Lower lobe of right lung (tissue), 2 donors: ENCODE results near the gene IKZF1. TPM values are rescaled to one million over a fixed set of nuclear protein-coding genes. Genes with fewer than 3 reads are reported as not detected.

Source experiments
- ATAC-seq, 2 donors: fragments of 200-7000 bp; cut with Tn5 transposase; one replicate each; pipeline ENCODE4 v1.9.1; 2020 to 2022; ENCODE audit warnings: mild to moderate bottlenecking in 2 of 2, moderate library complexity in 2 of 2
- DNase-seq: peaks from one replicate; pipeline ENCODE4 v3.0.0-alpha.2; 2020
- H3K27ac ChIP-seq: fragments of 200-600 bp; one replicate; pipeline ENCODE4 v1.8.0; 2022
- H3K27me3 ChIP-seq: fragments of 200-600 bp; one replicate; pipeline ENCODE4 v1.8.0; 2022; ENCODE audit warnings: low read depth
- H3K36me3 ChIP-seq: fragments of 200-600 bp; one replicate; pipeline ENCODE4 v1.8.0; 2022; ENCODE audit warnings: mild to moderate bottlenecking
- H3K4me1 ChIP-seq: fragments of 200-600 bp; one replicate; pipeline ENCODE4 v1.8.0; 2022
- H3K4me3 ChIP-seq: fragments of 200-600 bp; one replicate; pipeline ENCODE4 v1.8.0; 2022; ENCODE audit warnings: mild to moderate bottlenecking
- H3K9me3 ChIP-seq: fragments of 200-600 bp; one replicate; pipeline ENCODE4 v1.8.0; 2022
- CTCF ChIP-seq: fragments of 200-600 bp; IDR thresholded peaks from one replicate; pipeline ENCODE4 v1.8.0; 2022; ENCODE audit warnings: antibody characterized with exemption, mild to moderate bottlenecking
- intact Hi-C: fragments of 100-400 bp; cut with DNase I; formaldehyde crosslinking; loops from one replicate; pipeline ENCODE4 v1.11.0; 2022
- total RNA-seq: library from RNA; stranded (reverse); fragmentation: NEBNext Ultra II Directional; extraction: Animal tissue kit (Norgen Biotek cat#: 25700); gene quantifications from one replicate; pipeline ENCODE4 v1.2.1, GENCODE V29; 2021
- donor health status: DM: no; HTN: yes; CAD: no; lungs with severe emphysema.

Gene IKZF1
- total RNA-seq, 1 donor from 2014 or later, result 61.9 TPM

GRCh38 chr7:50387351-50387750 is 82.8 kb downstream of the IKZF1 start:
- intact Hi-C loops, result no loop called here
- ATAC-seq, result peak in 1 of 2 donors; percentile 42
- H3K36me3 ChIP-seq, result peaks cover 44% of the 10 kb centered on the region

GRCh38 chr7:50389961-50390360 is 85.4 kb downstream of the IKZF1 start:
- intact Hi-C loops, result no loop called here
- Histone ChIP-seq H3K27me3 (no peaks in the 10 kb centered on the region), H3K4me1 (no peaks in the 10 kb centered on the region), H3K4me3 (no peak overlapping the region), H3K9me3 (no peaks in the 10 kb centered on the region), H3K27ac (no peak overlapping the region), H3K36me3 (peaks cover 30% of the 10 kb centered on the region)
- ATAC-seq, result no peak
- DNase-seq, result no peak
- no peak for TF ChIP-seq CTCF

More at GRCh38 chr7:50387351-50387750, 82.8 kb downstream of the IKZF1 start:
- Histone ChIP-seq H3K9me3 (no peaks in the 10 kb centered on the region), H3K27me3 (no peaks in the 10 kb centered on the region), H3K27ac (no peak overlapping the region), H3K4me3 (no peak overlapping the region), H3K4me1 (no peaks in the 10 kb centered on the region)
- DNase-seq, result no peak
- TF ChIP-seq CTCF, result no peak

GRCh38 chr7:50391386-50391785 is 86.9 kb downstream of the IKZF1 start:
- no peak for ATAC-seq
- H3K27me3 ChIP-seq, result no peaks in the 10 kb centered on the region
- H3K4me1 ChIP-seq, result peaks cover under 1% of the 10 kb centered on the region
- intact Hi-C loops, result no loop called here
- no peak overlapping the region for H3K4me3 ChIP-seq
- H3K36me3 ChIP-seq, result peaks cover 30% of the 10 kb centered on the region
- TF ChIP-seq CTCF, result no peak
- no peak for DNase-seq
- no peaks in the 10 kb centered on the region for H3K9me3 ChIP-seq
- no peak overlapping the region for H3K27ac ChIP-seq

GRCh38 chr7:50393076-50393475 is 88.6 kb downstream of the IKZF1 start:
- ATAC-seq, result no peak
- peaks cover 5% of the 10 kb centered on the region for H3K4me1 ChIP-seq
- no peak overlapping the region for H3K4me3 ChIP-seq
- intact Hi-C loops, result no loop called here
- peaks cover 26% of the 10 kb centered on the region for H3K36me3 ChIP-seq
- no peak overlapping the region for H3K27ac ChIP-seq
- no peaks in the 10 kb centered on the region for H3K27me3 ChIP-seq
- no peaks in the 10 kb centered on the region for H3K9me3 ChIP-seq
- DNase-seq, result no peak
- TF ChIP-seq CTCF, result no peak

GRCh38 chr7:50393547-50394252 is 89.2 kb downstream of the IKZF1 start:
- no peak for DNase-seq
- Histone ChIP-seq H3K27ac (no peak overlapping the region), H3K4me1 (peaks cover 5% of the 10 kb centered on the region), H3K27me3 (no peaks in the 10 kb centered on the region), H3K9me3 (no peaks in the 10 kb centered on the region), H3K36me3 (peaks cover 20% of the 10 kb centered on the region), H3K4me3 (no peak overlapping the region)
- peak; percentile 18 to 45 for ATAC-seq
- intact Hi-C loops, result no loop called here
- TF ChIP-seq CTCF, result no peak
